ENCODE data around the gene MVD. TPM values are rescaled to one million over a fixed set of nuclear protein-coding genes. Genes with fewer than 3 reads are reported as not detected.

Gene MVD
- total RNA-seq, 1 experiment from 2014 or later, result 119 TPM

GRCh38 chr16:88684569-88685155 lies 21.8 kb upstream of the MVD start:
- POLR2A ChIA-PET, result no interaction called here
- Histone ChIP-seq H2AFZ (ENCODE audit: low read depth, low read length, poor library complexity, severe bottlenecking) (no peak overlapping the region), H3K27ac (ENCODE audit: low read depth, low read length) (no peak overlapping the region), H3K79me2 (ENCODE audit: insufficient read depth, low read length) (no peaks in the 10 kb centered on the region), H3K4me1 (ENCODE audit: control insufficient read depth in 1 of 2, insufficient read depth in 2 of 2, low read length in 2 of 2) (peaks cover 25 to 40% of the 10 kb centered on the region in 2 experiments), H4K20me1 (ENCODE audit: insufficient read depth) (no peaks in the 10 kb centered on the region), H3K27me3 (ENCODE audit: insufficient read depth, low read length) (no peaks in the 10 kb centered on the region), H3K4me2 (ENCODE audit: low read length) (peak overlapping the region; percentile 100; the same call in 1 of the 2 replicates), H3K9me2 (ENCODE audit: insufficient read depth) (no peaks in the 10 kb centered on the region), H3K4me3 (replicated peaks in 1 of 2; ENCODE audit: low read depth in 1 of 2, low read length in 2 of 2) (no peak overlapping the region), H3K9me3 (ENCODE audit: control insufficient read depth in 1 of 2, insufficient read depth in 1 of 2, low read depth in 1 of 2, low read length in 2 of 2) (no peaks in the 10 kb centered on the region), H3K36me3 (ENCODE audit: control insufficient read depth in 1 of 2, insufficient read depth in 2 of 2, low read length in 2 of 2) (no peaks in the 10 kb centered on the region), H3K9ac (ENCODE audit: low read length) (no peak overlapping the region)
- intact Hi-C loops (cut with micrococcal nuclease), result no loop called here
- TF ChIP-seq ZFX (IDR thresholded peaks at IDR 0.05) (no peak), TCF7L2 (IDR thresholded peaks at IDR 0.05; ENCODE audit: borderline replicate concordance, extremely low read depth, insufficient read depth, insufficient read length) (no peak), ATF3 (IDR thresholded peaks at IDR 0.05) (no peak), YY1 (IDR thresholded peaks at IDR 0.05; ENCODE audit: extremely low read depth, insufficient replicate concordance, low read depth, low read length) (no peak), ZBTB33 (IDR thresholded peaks at IDR 0.05; ENCODE audit: extremely low read depth, insufficient replicate concordance, low read length) (no peak), POLR2A (IDR thresholded peaks at IDR 0.05; ENCODE audit: borderline replicate concordance, extremely low read depth, insufficient read depth, insufficient read length) (no peak), ZNF274 (IDR thresholded peaks at IDR 0.05; ENCODE audit: low read depth, low read length) (no peak), SIN3A (IDR thresholded peaks at IDR 0.05; ENCODE audit: low read depth) (no peak), CBX3 (IDR thresholded peaks at IDR 0.05; ENCODE audit: low read depth) (no peak), FOSL1 (IDR thresholded peaks at IDR 0.05; ENCODE audit: low read depth) (no peak), EZH2phosphoT487 (IDR thresholded peaks at IDR 0.05; ENCODE audit: borderline replicate concordance) (no peak), POLR2AphosphoS5 (IDR thresholded peaks at IDR 0.05; ENCODE audit: low read depth, low read length) (no peak)
- no TSS peak for BruUV-seq (replicated peaks)
- RAD21 ChIA-PET (ENCODE audit: low non-redundant PET in 1 of 2, low total read pairs in 2 of 2, uncharacterized antibody in 2 of 2, unreplicated experiment in 2 of 2), result no interaction called here
- CTCF ChIA-PET, result interaction anchor here (1.1 to 1.5 kb wide), 3 partner anchors 12 to 482 kb away, joined by 3 to 10 read pairs (median 4); no protein-coding TSS in a partner anchor
- ATAC-seq (no peak), DNase-seq (ENCODE audit: low read depth, low spot score) (no peak)
